GM11168 (cell line): ENCODE measurements around the gene TSHZ2.
"Not testable (repeated sequence)": the region's sequence is repeated elsewhere in the genome, so short reads cannot be mapped to it uniquely, and the experiment has no call there.

ENCODE experiments used
- in situ Hi-C: fragments of 300-500 bp; cut with MboI; formaldehyde crosslinking; loops from one replicate; pipeline ENCODE4 v1.12.0; 2022; ENCODE audit warnings: low sequenced_read_pairs; ENCODE audit not compliant: unreplicated experiment

The TSHZ2 gene

GRCh38 chr20:52962183-52962582 is 10.0 kb upstream of the TSHZ2 start:
- in situ Hi-C loops, result no loop called here

- in situ Hi-C loops, result no loop called here
Measured at GRCh38 chr20:52963131-52963530, 9.0 kb upstream of the TSHZ2 start.

GRCh38 chr20:52964131-52964530 is 8.0 kb upstream of the TSHZ2 start:
- in situ Hi-C loops, result no loop called here

- in situ Hi-C loops, result no loop called here
Measured at GRCh38 chr20:52965380-52965779, 6.8 kb upstream of the TSHZ2 start.

- in situ Hi-C loops, result no loop called here
Measured at GRCh38 chr20:52965819-52966218, 6.3 kb upstream of the TSHZ2 start.

- in situ Hi-C loops, result not testable (repeated sequence)
Measured at GRCh38 chr20:52966543-52966942, 5.6 kb upstream of the TSHZ2 start.

- in situ Hi-C loops, result no loop called here
Measured at GRCh38 chr20:52971498-52972189, 514 bp upstream of the TSHZ2 start.

- in situ Hi-C loops, result no loop called here
Measured at GRCh38 chr20:52972965-52973819, 1.0 kb downstream of the TSHZ2 start.

- in situ Hi-C loops, result no loop called here
Measured at GRCh38 chr20:52974179-52974594, 2.0 kb downstream of the TSHZ2 start.

- in situ Hi-C loops, result no loop called here
Measured at GRCh38 chr20:52975029-52975732, 3.0 kb downstream of the TSHZ2 start.

- in situ Hi-C loops, result no loop called here
Measured at GRCh38 chr20:52975803-52976531, 3.8 kb downstream of the TSHZ2 start.

- in situ Hi-C loops, result no loop called here
Measured at GRCh38 chr20:52978851-52979250, 6.7 kb downstream of the TSHZ2 start.

- in situ Hi-C loops, result no loop called here
Measured at GRCh38 chr20:52981051-52981450, 8.9 kb downstream of the TSHZ2 start.

- in situ Hi-C loops, result no loop called here
Measured at GRCh38 chr20:52983726-52984450, 11.7 kb downstream of the TSHZ2 start.

GRCh38 chr20:52984451-52984810 is 12.3 kb downstream of the TSHZ2 start:
- in situ Hi-C loops, result no loop called here

- in situ Hi-C loops, result no loop called here
Measured at GRCh38 chr20:52985687-52986086, 13.5 kb downstream of the TSHZ2 start.

GRCh38 chr20:52987295-52987694 is 15.1 kb downstream of the TSHZ2 start:
- in situ Hi-C loops, result no loop called here

- in situ Hi-C loops, result no loop called here
Measured at GRCh38 chr20:52991830-52992229, 19.7 kb downstream of the TSHZ2 start.

- in situ Hi-C loops, result no loop called here
Measured at GRCh38 chr20:52992632-52993031, 20.5 kb downstream of the TSHZ2 start.

GRCh38 chr20:52993076-52993475 is 20.9 kb downstream of the TSHZ2 start:
- in situ Hi-C loops, result no loop called here
